Measurements from ENCODE around the gene SAT2. TPM values are rescaled to one million over a fixed set of nuclear protein-coding genes. Genes with fewer than 3 reads are reported as not detected.

Gene SAT2
- total RNA-seq, 1 experiment from 2014 or later = 54.9 TPM

- no peak overlapping the region for H3K9ac ChIP-seq (ENCODE audit: low read length)
- no peaks in the 10 kb centered on the region for H3K9me2 ChIP-seq (ENCODE audit: insufficient read depth)
- no peak for ATAC-seq
- no peaks in the 10 kb centered on the region for H3K9me3 ChIP-seq (ENCODE audit: control insufficient read depth in 1 of 2, insufficient read depth in 1 of 2, low read depth in 1 of 2, low read length in 2 of 2)
- peaks cover 4 to 13% of the 10 kb centered on the region in 2 experiments; a peak in 3 of 4 replicates for H3K4me1 ChIP-seq (ENCODE audit: control insufficient read depth in 1 of 2, insufficient read depth in 2 of 2, low read length in 2 of 2)
- H2AFZ ChIP-seq (ENCODE audit: low read depth, low read length, poor library complexity, severe bottlenecking) = no peak overlapping the region
- ChIA-PET RAD21 (ENCODE audit: low non-redundant PET in 1 of 2, low total read pairs in 2 of 2, uncharacterized antibody in 2 of 2, unreplicated experiment in 2 of 2) (no interaction called here), POLR2A (no interaction called here), CTCF (interaction anchor here (1.0 to 2.0 kb wide), 2 partner anchors 9 kb away, joined by 3 to 8 read pairs; partner anchors contain the start of gene FXR2)
- peaks cover 5% of the 10 kb centered on the region; the same call in 1 of the 2 replicates for H3K79me2 ChIP-seq (ENCODE audit: insufficient read depth, low read length)
- DNase-seq (ENCODE audit: low read depth, low spot score) = no peak
- H3K27ac ChIP-seq (ENCODE audit: low read depth, low read length) = no peak overlapping the region
- H3K36me3 ChIP-seq (ENCODE audit: control insufficient read depth in 1 of 2, insufficient read depth in 2 of 2, low read length in 2 of 2) = no peaks in the 10 kb centered on the region
- H3K27me3 ChIP-seq (ENCODE audit: insufficient read depth, low read length) = no peaks in the 10 kb centered on the region
- intact Hi-C loops (cut with micrococcal nuclease) = no loop called here
- no peak overlapping the region for H3K4me2 ChIP-seq (ENCODE audit: low read length)
- no peak for TF ChIP-seq CTCF (IDR thresholded peaks at IDR 0.05 in 2 of 3, conservative IDR thresholded peaks at IDR 0.05 in 1 of 3; ENCODE audit: borderline replicate concordance in 1 of 3, insufficient read depth in 1 of 3, low read depth in 2 of 3, low read length in 2 of 3)
- TF ChIP-seq MAX (IDR thresholded peaks at IDR 0.05) = no peak
- TF ChIP-seq POLR2AphosphoS5 (IDR thresholded peaks at IDR 0.05; ENCODE audit: low read depth, low read length) = no peak
- TF ChIP-seq CEBPB (IDR thresholded peaks at IDR 0.05; ENCODE audit: low read depth) = no peak
- TF ChIP-seq SRF (IDR thresholded peaks at IDR 0.05; ENCODE audit: low read depth) = no peak
- no peak for TF ChIP-seq SIN3A (IDR thresholded peaks at IDR 0.05; ENCODE audit: low read depth)
- TF ChIP-seq EZH2phosphoT487 (IDR thresholded peaks at IDR 0.05; ENCODE audit: borderline replicate concordance) = no peak
- no peak for TF ChIP-seq SP1 (IDR thresholded peaks at IDR 0.05; ENCODE audit: low read depth)
- TF ChIP-seq ELF1 (IDR thresholded peaks at IDR 0.05; ENCODE audit: borderline replicate concordance, low read depth) = no peak
- TF ChIP-seq YY1 (IDR thresholded peaks at IDR 0.05; ENCODE audit: extremely low read depth, insufficient replicate concordance, low read depth, low read length) = no peak
- no peak for TF ChIP-seq POLR2A (IDR thresholded peaks at IDR 0.05; ENCODE audit: borderline replicate concordance, extremely low read depth, insufficient read depth, insufficient read length)
- no peak for TF ChIP-seq ATF3 (IDR thresholded peaks at IDR 0.05)
- no peak for TF ChIP-seq ZFX (IDR thresholded peaks at IDR 0.05)
- TF ChIP-seq EZH2 (IDR thresholded peaks at IDR 0.05) = no peak
- TF ChIP-seq CBX3 (IDR thresholded peaks at IDR 0.05; ENCODE audit: low read depth) = no peak
- no peak for TF ChIP-seq TCF7L2 (IDR thresholded peaks at IDR 0.05; ENCODE audit: borderline replicate concordance, extremely low read depth, insufficient read depth, insufficient read length)
- no peak overlapping the region for H3K4me3 ChIP-seq (replicated peaks in 1 of 2; ENCODE audit: low read depth in 1 of 2, low read length in 2 of 2)
- no peaks in the 10 kb centered on the region for H4K20me1 ChIP-seq (ENCODE audit: insufficient read depth)
- BruUV-seq (replicated peaks) = no TSS peak
These were observed 4.0 kb downstream of the SAT2 start for GRCh38 chr17:7623661-7624060.

Data from HCT116 (cell line).